HG03575 (cell line): Measurements from ENCODE around the gene NUTM2B.
"Not testable (repeated sequence)": the region's sequence is repeated elsewhere in the genome, so short reads cannot be mapped to it uniquely, and the experiment has no call there.

Experiments
- ATAC-seq: cut with Tn5 transposase; IDR thresholded peaks from one replicate; pipeline ENCODE4 v1.9.1; 2021; ENCODE audit not compliant: unreplicated experiment, insufficient number of reproducible peaks, low FRiP score; ENCODE audit errors: extremely low read depth

The NUTM2B gene, protein sequence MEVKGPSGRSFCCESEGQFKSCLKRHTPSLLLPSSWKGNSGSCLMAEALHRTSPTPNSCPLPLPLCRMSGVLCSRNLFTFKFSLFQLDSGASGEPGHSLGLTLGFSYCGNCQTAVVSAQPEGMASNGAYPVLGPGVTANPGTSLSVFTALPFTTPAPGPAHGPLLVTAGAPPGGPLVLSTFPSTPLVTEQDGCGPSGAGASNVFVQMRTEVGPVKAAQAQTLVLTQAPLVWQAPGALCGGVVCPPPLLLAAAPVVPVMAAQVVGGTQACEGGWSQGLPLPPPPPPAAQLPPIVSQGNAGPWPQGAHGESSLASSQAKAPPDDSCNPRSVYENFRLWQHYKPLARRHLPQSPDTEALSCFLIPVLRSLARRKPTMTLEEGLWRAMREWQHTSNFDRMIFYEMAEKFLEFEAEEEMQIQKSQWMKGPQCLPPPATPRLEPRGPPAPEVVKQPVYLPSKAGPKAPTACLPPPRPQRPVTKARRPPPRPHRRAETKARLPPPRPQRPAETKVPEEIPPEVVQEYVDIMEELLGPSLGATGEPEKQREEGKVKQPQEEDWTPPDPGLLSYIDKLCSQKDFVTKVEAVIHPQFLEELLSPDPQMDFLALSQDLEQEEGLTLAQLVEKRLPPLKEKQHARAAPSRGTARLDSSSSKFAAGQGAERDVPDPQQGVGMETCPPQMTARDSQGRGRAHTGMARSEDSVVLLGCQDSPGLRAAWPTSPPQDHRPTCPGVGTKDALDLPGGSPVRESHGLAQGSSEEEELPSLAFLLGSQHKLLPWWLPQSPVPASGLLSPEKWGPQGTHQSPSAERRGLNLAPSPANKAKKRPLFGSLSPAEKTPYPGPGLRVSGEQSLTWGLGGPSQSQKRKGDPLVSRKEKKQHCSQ

GRCh38 chr10:79702927-79703326, at the start of gene NUTM2B:
NUTM2B (plus strand) TSS chr10:79703227; CDS start chr10:79703610, 383 bp downstream.
- ATAC-seq, result not testable (repeated sequence)

DNA sequence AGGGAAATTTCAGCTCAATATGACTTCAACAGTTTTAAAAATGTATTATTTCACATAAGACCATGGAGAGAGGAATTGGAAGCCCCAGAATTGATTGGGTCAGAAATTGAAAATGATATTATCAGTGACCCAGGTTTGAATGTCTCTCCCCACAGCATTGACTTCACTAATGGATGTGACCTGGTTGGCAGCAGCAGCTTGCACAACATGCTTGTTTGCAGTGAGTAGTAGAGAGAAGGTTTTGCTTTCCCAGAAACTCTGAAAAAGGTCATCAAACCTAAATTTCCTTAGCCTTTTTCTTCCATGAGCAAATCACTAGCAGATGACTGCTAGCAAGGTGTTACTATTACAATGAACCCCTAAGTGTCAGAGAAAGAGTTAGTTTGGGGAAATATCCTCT, 39.7 kb upstream of the NUTM2B start:
- ATAC-seq, result not testable (repeated sequence)

- ATAC-seq, result not testable (repeated sequence)
These were observed 38.3 kb upstream of the NUTM2B start for GRCh38 chr10:79664686-79665085.

DNA sequence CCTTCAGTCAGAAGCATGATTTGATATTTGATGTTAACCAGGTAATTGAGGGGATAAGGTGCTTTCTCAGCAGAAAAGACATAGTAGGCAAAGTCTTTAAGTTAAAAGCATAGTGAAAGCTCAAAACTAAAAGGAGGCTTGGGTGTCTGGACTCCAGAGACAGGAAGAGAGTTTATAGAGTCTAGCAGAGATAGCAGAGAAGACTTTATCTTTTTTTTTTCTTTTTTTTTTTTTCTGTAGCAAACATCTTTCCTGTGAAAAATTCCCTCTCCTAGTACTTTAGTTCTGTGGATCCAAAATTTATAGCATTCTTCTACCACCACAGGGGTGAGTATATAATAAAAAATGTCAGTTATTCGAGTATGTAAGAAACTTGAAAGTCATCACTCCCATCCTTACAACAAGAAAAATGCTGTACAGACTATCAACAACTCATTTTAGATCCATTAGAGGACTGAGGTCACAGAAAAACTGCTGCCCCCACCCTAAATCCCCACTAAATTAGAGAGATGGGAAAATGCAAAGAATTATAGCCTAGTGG, 33.7 kb upstream of the NUTM2B start:
- ATAC-seq, result not testable (repeated sequence)

GRCh38 chr10:79674878-79675277, 28.1 kb upstream of the NUTM2B start:
- not testable (repeated sequence) for ATAC-seq

DNA sequence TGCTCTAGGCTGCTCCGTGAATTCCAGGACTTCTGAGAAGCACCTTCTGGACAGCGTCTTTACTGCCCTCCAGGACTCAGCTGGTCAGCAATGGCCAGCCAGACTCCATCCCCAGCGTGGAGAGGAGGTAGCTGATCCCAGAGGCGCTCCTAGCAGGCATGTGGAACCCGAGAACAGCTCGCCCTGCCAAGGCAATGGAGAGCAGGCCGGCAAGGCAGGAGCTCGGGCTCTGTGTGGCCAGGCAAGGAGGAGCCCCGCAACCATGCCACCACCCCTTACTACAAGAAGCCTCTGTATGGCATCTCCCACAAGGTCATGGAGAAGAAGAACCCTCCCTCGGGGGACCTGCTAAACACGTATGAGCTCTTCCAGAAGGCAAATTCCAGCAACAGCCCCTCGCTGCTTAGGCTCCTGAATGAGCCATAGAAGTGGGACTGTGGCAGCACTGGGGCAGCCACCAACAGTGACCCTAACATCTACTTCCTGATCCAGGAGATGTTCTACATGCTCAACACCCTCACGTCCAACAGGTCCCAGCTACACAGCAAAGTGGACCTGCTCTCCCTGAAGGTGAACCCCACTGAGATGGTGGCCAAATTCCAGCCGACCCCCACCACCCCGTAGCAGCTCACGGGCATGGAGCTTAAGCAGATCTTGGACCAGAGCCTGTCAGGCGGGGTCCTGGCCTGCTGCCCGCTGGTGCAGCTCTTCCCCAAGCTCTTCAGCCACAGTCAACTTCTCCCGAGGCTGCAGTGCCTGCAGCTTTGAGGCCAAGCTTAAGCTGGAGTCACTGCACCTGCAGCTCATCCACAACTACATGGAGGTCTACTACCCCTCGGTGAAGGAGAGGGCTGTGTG, 19.8 kb upstream of the NUTM2B start:
- not testable (repeated sequence) for ATAC-seq

DNA sequence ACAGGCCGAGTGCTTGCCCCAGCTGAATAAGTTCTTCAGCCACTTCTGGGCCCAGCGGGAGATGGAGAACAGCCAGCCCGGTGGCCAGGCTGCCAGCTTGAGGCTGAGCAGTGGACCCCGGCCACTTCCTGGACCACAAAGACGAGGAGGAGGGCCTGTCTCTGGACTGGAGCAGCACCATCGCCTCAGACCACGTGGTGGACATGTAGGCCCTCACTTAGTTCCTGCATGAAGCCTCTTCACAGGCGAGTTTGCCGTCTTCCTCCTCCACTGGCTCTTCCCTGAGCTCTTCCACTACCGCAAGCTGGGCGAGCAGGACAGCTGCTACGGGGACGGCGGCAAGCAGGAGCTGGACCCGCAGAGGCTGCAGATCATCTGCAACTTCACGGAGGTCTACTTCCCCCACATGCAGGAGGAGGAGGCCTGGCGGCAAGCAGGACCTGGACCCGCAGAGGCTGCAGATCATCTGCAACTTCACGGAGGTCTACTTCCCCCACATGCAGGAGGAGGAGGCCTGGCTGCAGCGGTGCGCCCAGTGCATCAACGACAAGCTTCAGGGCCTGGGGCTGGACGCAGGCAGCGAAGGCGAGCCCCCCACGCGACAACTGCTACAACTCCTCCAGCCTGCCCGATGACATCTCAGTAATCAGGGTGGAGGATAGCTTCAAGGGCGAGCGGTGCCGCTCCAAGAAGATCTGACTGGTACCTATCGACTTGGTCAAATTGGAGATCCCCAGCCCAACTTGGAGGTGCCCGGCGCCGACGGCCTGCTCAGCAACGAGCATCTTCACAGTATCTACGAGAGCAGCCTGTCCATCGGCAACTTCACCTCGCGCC, 18.9 kb upstream of the NUTM2B start:
- not testable (repeated sequence) for ATAC-seq

DNA sequence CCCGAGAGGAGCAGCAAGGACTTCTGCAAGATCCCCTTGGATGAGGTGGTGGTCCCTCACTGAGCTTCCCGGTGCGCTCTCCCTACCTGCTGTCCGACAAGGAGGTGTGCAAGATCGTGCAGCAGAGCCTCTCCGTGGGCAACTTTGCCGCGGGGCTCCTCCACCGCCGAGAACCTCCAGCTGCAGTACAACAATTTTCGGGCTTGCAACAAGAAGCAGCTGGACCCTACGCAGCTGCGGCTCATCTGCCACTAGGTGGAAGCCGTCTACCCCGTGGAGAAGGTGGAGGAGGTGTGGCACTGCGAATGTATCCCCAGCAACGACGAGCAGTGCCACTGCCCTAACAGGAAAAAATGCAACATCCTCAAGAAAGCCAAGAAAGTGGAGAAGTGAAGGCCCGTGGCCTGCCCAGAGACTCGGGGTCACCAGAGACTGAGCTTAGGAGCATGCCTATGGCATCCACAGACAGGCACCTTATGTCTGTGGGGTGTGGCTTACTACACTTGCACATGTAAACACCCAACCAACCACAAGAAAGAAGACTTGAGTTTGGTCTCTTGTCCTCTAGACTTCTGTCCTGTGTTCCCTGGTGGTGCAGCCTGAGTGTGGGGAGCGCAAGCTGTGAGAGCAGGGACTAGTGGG, 17.9 kb upstream of the NUTM2B start:
- not testable (repeated sequence) for ATAC-seq

- not testable (repeated sequence) for ATAC-seq
These were observed 16.4 kb upstream of the NUTM2B start for GRCh38 chr10:79686595-79686994.

DNA sequence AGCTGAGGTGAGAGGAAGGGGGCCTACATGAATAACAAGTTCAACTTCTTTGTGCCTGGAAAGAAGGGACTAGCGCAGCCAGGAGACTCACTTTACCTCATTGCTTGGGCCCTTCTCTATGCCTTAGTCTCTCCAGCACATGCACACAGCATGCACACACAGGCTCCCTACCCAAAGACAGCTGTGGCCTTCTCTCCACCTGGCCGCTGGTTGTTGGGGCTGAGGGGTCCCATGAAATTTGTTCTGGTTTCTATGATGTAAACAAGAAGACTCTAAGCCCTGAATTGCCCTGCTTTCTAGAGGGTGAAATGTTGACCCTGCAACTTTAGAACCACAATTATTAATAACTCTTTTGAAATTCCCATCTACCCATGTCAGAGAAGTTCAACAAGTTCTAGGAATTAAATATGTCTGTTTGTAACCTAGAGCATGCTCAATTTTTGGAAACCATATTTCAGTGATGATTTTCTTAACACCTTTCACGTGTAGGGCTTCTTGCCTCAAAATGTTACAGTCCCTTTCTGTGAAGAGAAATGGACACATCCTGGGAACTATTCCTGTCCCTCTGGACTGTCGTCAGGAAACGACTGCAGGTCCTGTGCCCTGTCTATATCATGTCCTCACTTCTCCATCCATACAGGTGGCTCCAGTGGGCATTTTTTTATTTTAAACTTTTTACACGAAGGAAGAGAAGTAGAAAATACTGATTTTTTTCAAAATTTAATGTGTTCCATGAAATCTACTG, 15.4 kb upstream of the NUTM2B start:
- not testable (repeated sequence) for ATAC-seq

GRCh38 chr10:79688798-79689197, 14.2 kb upstream of the NUTM2B start:
- ATAC-seq, result not testable (repeated sequence)

DNA sequence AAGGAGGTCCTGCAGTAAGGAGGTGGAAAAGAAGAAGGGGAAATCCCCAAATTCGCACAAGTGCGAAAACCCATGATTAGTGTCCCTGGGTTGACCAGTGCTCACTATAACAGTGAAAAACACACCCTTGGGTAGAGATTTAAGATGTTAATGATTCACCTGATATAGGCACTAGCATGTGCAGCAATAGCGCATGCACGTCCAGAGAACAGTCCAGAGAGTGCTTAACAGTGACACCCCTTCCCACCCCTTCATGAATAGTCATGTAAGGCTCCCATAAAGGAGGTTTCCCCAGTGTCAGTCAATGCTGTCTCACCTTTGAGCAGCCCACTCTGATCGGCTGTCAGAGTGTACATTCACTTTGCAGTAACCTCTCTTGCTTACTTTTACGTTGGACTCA, 6.4 kb upstream of the NUTM2B start:
- ATAC-seq, result not testable (repeated sequence)

DNA sequence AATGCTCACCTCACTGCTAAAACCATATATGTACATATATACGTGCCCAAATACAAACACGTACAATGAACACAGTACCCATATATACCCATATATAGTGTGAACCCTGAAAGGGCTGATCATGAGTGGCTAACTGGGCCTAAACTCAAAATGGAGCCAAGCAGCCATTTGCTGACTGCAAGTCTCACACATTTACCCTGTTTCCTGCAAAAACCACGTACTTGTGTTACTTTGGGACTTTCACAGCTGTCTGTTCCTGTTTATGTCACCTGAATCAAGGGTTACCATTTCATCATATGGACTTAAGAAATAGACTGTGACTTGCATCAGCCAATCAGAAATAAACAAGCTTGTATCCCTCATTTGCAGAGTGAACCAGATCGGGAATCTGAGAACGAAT, 5.9 kb upstream of the NUTM2B start:
- ATAC-seq, result not testable (repeated sequence)

DNA sequence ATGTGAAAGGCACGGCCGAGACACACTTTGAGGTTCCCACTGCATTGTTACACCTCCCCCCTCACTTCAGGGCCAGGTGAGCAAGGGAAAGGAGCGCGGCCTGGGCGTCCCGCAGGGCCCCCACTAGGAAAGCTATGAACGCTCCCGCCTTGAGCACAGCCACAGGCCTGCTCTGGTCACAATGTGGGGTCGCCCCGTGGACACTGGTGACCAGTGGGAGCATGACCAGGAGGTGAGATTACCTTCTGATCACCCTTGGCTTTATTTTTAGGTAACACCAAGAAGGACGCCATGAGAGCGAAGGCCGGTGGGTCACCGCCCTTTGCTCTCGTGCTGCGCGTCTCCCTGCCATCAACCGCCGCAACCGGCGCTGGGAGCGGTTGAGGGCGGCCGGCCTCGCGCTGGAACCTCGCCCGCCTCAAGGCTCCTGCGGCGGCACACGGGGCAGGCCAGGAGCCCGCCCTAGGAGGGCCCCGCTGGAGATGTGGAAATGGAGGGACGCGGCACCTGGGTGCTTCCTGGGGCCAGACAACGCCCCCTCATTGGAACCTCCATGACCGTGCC, 2.6 kb upstream of the NUTM2B start:
- not testable (repeated sequence) for ATAC-seq

- ATAC-seq, result not testable (repeated sequence)
These were observed 4.0 kb downstream of the NUTM2B start for GRCh38 chr10:79707017-79707416.

GRCh38 chr10:79714976-79715375, 11.9 kb downstream of the NUTM2B start:
- not testable (repeated sequence) for ATAC-seq
